ENCODE data around the gene ANTXR1.

- TF ChIP-seq EZH2phosphoT487 (IDR thresholded peaks at IDR 0.05; ENCODE audit: insufficient read depth, low read depth), result peak; percentile 67; the same call in 1 of the 2 replicates
- no peak for TF ChIP-seq EZH2 (IDR thresholded peaks at IDR 0.05; ENCODE audit: insufficient read depth, poor library complexity, severe bottlenecking)
Observed at GRCh38 chr2:69238449-69239031, 225.6 kb downstream of the ANTXR1 start.
